Ishikawa (cell line): ENCODE data around the gene LRP8.

Experiments used
- CEBPB ChIP-seq: IDR thresholded peaks from 2 replicates; pipeline ENCODE4 v1.6.1; 2012
- CREB1 ChIP-seq: IDR thresholded peaks from 2 replicates; pipeline ENCODE4 v1.6.1; 2012; ENCODE audit warnings: low read depth
- EGR1 ChIP-seq: IDR thresholded peaks from 2 replicates; pipeline ENCODE4 v1.6.1; 2012
- EP300 ChIP-seq: IDR thresholded peaks from 2 replicates; pipeline ENCODE4 v1.6.1; 2012; ENCODE audit warnings: borderline replicate concordance
- FOXM1 ChIP-seq: IDR thresholded peaks from 2 replicates; pipeline ENCODE4 v1.6.1; 2012; ENCODE audit warnings: low read depth, borderline replicate concordance
- NFIC ChIP-seq: IDR thresholded peaks from 2 replicates; pipeline ENCODE4 v1.6.1; 2012
- RAD21 ChIP-seq: IDR thresholded peaks from 2 replicates; pipeline ENCODE4 v1.6.1; 2012; ENCODE audit warnings: low read depth
- TAF1 ChIP-seq: IDR thresholded peaks from 2 replicates; pipeline ENCODE4 v1.6.1; 2012; ENCODE audit warnings: low read depth, mild to moderate bottlenecking
- TCF12 ChIP-seq: IDR thresholded peaks from 2 replicates; pipeline ENCODE4 v1.6.1; 2012; ENCODE audit warnings: low read depth
- TEAD4 ChIP-seq: IDR thresholded peaks from 2 replicates; pipeline ENCODE4 v1.6.1; 2012
- USF1 ChIP-seq: IDR thresholded peaks from 2 replicates; pipeline ENCODE4 v1.6.1; 2012
- YY1 ChIP-seq: IDR thresholded peaks from 2 replicates; pipeline ENCODE4 v1.6.1; 2012; ENCODE audit warnings: low read depth
- ZBTB7A ChIP-seq: IDR thresholded peaks from 2 replicates; pipeline ENCODE4 v1.6.1; 2012; ENCODE audit warnings: low read depth
- TF ChIP-seq, protein P1 (sequence below): IDR thresholded peaks from 2 replicates; pipeline ENCODE4 v1.6.1; 2012
- TF ChIP-seq, protein P2 (sequence below): IDR thresholded peaks from 2 replicates; pipeline ENCODE4 v1.6.1; 2012; ENCODE audit warnings: low read depth, mild to moderate bottlenecking

LRP8 gene

DNA sequence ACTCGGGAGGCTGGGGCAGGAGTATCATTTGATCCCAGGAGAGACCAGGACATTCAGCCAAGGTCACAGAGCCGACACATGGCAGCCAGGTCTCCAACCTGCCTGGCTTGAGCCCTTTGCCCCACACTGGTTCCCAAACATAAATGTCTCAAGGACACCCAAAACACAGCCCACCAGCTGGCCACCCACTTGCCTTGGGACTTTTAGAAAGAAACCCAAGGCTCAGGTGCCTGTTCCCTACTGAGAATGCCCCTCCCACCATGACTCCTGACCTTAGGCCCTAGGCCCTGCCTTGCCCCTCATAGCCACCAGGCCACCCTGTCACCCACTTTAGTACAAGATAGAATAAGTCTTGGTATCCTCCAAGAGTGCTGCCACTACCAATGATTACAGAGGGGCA is 41.9 kb upstream of the LRP8 start:
- TF ChIP-seq TEAD4 (no peak), EGR1 (no peak), TCF12 (no peak), CEBPB (no peak), USF1 (no peak), EP300 (no peak), TAF1 (no peak), FOXM1 (no peak)
- TF ChIP-seq, protein P1, sequence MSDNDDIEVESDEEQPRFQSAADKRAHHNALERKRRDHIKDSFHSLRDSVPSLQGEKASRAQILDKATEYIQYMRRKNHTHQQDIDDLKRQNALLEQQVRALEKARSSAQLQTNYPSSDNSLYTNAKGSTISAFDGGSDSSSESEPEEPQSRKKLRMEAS: no peak
- TF ChIP-seq, protein P2, sequence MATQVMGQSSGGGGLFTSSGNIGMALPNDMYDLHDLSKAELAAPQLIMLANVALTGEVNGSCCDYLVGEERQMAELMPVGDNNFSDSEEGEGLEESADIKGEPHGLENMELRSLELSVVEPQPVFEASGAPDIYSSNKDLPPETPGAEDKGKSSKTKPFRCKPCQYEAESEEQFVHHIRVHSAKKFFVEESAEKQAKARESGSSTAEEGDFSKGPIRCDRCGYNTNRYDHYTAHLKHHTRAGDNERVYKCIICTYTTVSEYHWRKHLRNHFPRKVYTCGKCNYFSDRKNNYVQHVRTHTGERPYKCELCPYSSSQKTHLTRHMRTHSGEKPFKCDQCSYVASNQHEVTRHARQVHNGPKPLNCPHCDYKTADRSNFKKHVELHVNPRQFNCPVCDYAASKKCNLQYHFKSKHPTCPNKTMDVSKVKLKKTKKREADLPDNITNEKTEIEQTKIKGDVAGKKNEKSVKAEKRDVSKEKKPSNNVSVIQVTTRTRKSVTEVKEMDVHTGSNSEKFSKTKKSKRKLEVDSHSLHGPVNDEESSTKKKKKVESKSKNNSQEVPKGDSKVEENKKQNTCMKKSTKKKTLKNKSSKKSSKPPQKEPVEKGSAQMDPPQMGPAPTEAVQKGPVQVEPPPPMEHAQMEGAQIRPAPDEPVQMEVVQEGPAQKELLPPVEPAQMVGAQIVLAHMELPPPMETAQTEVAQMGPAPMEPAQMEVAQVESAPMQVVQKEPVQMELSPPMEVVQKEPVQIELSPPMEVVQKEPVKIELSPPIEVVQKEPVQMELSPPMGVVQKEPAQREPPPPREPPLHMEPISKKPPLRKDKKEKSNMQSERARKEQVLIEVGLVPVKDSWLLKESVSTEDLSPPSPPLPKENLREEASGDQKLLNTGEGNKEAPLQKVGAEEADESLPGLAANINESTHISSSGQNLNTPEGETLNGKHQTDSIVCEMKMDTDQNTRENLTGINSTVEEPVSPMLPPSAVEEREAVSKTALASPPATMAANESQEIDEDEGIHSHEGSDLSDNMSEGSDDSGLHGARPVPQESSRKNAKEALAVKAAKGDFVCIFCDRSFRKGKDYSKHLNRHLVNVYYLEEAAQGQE: no peak

GRCh38 chr1:53369034-53369750 is 41.3 kb upstream of the LRP8 start:
- TF ChIP-seq NFIC: no peak
- TF ChIP-seq, protein P2: no peak
- TF ChIP-seq, protein P1: no peak
- TF ChIP-seq CEBPB: no peak
- TF ChIP-seq FOXM1: no peak
- TF ChIP-seq USF1: no peak
- no peak for TF ChIP-seq EGR1
- no peak for TF ChIP-seq ZBTB7A
- no peak for TF ChIP-seq CREB1
- TF ChIP-seq EP300: no peak
- no peak for TF ChIP-seq TCF12
- no peak for TF ChIP-seq RAD21
- TF ChIP-seq YY1: no peak
- TF ChIP-seq TAF1: no peak
- TF ChIP-seq TEAD4: no peak

DNA sequence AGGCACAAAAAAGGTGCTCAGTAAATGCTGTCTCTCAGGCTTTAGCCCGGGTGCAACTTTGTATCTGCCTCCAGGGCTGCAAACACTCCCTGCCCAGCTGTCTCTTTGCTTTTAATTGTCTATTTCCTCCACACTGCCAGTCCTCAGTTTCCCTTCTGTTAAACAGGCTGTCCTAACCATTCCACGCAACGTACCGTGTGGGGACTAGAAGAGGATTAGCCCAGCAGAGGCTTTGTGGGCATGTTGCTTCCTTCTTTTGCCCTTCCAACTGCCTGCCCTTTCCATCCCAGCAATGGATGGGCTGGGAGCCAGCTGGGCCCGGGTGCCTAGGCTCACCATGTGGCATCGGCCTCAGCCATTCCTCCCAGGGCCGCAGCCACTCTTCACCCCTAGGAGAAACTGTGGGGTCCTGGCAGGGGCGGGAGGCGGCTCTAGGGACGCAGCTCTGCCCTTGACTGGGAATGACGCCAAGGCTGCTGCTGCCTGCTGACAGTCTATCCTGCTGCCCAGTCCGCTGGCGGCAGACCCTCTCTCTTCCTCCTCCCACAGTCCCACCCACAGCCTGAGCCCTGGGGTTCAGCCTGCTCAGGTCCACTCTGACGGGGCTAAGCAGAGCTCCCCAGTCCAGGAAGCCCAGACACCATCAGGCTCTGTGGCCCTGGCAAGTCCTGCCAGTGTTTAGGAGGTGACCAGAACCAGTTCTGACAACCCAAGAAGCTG is 40.6 kb upstream of the LRP8 start:
- TF ChIP-seq EGR1: no peak
- TF ChIP-seq, protein P2: no peak
- no peak for TF ChIP-seq USF1
- TF ChIP-seq YY1: no peak
- TF ChIP-seq CREB1: no peak
- TF ChIP-seq TAF1: no peak
- no peak for TF ChIP-seq FOXM1
- no peak for TF ChIP-seq TEAD4
- TF ChIP-seq, protein P1: no peak
- TF ChIP-seq NFIC: no peak
- TF ChIP-seq ZBTB7A: no peak
- TF ChIP-seq EP300: no peak
- TF ChIP-seq TCF12: no peak
- TF ChIP-seq RAD21: no peak
